Common myeloid progenitor, CD34-positive (primary cell): ENCODE measurements around the gene BCOR.

ENCODE experiments used
- CTCF ChIA-PET: fragments of 350-600 bp; sonication (Branson Sonifier 250); formaldehyde crosslinking; loops from one replicate; lab custom pipeline; 2021; ENCODE audit warnings: antibody characterized with exemption; lab: Charles Lee
- POLR2A ChIA-PET: fragments of 350-600 bp; sonication (Branson Sonifier 250); formaldehyde crosslinking; loops from one replicate; lab custom pipeline; 2021; ENCODE audit warnings: antibody characterized with exemption; lab: Charles Lee
- DNase-seq, 3 donors: peaks; one replicate each; pipeline versions ENCODE4 v3.0.0 to v3.0.0-alpha.2; 2013
- H3K27ac ChIP-seq, 2 experiments: 1 replicate in 1 of 2; 2 replicates in 1 of 2; pipeline ENCODE4 v1.7.0; 2013; ENCODE audit warnings: inconsistent platforms in 2 of 2, low read length in 2 of 2, mild to moderate bottlenecking in 2 of 2, low read depth in 1 of 2, moderate library complexity in 1 of 2; ENCODE audit not compliant: severe bottlenecking in 2 of 2, insufficient read depth in 1 of 2, poor library complexity in 1 of 2
- H3K27me3 ChIP-seq, 5 experiments: replicated peaks in 2 of 5; 1 replicate in 3 of 5; 2 replicates in 2 of 5; pipeline versions ENCODE4 v1.6.1 to v1.7.0; 2013; ENCODE audit warnings: low read length in 4 of 5, mild to moderate bottlenecking in 2 of 5, moderate library complexity in 2 of 5, inconsistent platforms in 1 of 5; ENCODE audit not compliant: insufficient read depth in 5 of 5, control insufficient read depth in 4 of 5
- H3K36me3 ChIP-seq, 4 experiments: 1 replicate in 2 of 4; 2 replicates in 2 of 4; pipeline versions ENCODE4 v1.6.1 to v1.7.0; 2013; ENCODE audit warnings: low read length in 3 of 4, control low read depth in 1 of 4, mild to moderate bottlenecking in 1 of 4; ENCODE audit not compliant: control insufficient read depth in 4 of 4, insufficient read depth in 4 of 4
- H3K4me1 ChIP-seq, 4 experiments: 1 replicate in 3 of 4; 2 replicates in 1 of 4; pipeline versions ENCODE4 v1.6.1 to v1.7.1; 2013; ENCODE audit warnings: low read length in 3 of 4, mild to moderate bottlenecking in 3 of 4, control low read depth in 1 of 4, inconsistent platforms in 1 of 4, moderate library complexity in 1 of 4; ENCODE audit not compliant: control insufficient read depth in 4 of 4, insufficient read depth in 4 of 4; ENCODE audit errors: control extremely low read depth in 1 of 4
- H3K4me3 ChIP-seq, 7 experiments: 1 replicate in 4 of 7; 2 replicates in 3 of 7; pipeline versions ENCODE4 v1.5.1 to v1.7.0; 2013; ENCODE audit warnings: mild to moderate bottlenecking in 7 of 7, low read length in 6 of 7, moderate library complexity in 6 of 7, inconsistent platforms in 2 of 7, low read depth in 2 of 7, control low read depth in 1 of 7; ENCODE audit not compliant: insufficient read depth in 4 of 7, control insufficient read depth in 1 of 7; ENCODE audit errors: extremely low read depth in 1 of 7
- H3K9me3 ChIP-seq, 5 experiments: 1 replicate in 4 of 5; 2 replicates in 1 of 5; pipeline versions ENCODE4 v1.6.1 to v1.7.1; 2013; ENCODE audit warnings: low read length in 4 of 5, mild to moderate bottlenecking in 2 of 5, inconsistent platforms in 1 of 5, low read depth in 1 of 5, moderate library complexity in 1 of 5; ENCODE audit not compliant: control insufficient read depth in 4 of 5, insufficient read depth in 2 of 5; ENCODE audit errors: control extremely low read depth in 1 of 5
- WGBS: methylation state at CpG from one replicate; pipeline ENCODE4 v1.1.5; 2013; ENCODE audit not compliant: insufficient coverage; 5-methylcytosine and 5-hydroxymethylcytosine counted together

BCOR gene

DNA sequence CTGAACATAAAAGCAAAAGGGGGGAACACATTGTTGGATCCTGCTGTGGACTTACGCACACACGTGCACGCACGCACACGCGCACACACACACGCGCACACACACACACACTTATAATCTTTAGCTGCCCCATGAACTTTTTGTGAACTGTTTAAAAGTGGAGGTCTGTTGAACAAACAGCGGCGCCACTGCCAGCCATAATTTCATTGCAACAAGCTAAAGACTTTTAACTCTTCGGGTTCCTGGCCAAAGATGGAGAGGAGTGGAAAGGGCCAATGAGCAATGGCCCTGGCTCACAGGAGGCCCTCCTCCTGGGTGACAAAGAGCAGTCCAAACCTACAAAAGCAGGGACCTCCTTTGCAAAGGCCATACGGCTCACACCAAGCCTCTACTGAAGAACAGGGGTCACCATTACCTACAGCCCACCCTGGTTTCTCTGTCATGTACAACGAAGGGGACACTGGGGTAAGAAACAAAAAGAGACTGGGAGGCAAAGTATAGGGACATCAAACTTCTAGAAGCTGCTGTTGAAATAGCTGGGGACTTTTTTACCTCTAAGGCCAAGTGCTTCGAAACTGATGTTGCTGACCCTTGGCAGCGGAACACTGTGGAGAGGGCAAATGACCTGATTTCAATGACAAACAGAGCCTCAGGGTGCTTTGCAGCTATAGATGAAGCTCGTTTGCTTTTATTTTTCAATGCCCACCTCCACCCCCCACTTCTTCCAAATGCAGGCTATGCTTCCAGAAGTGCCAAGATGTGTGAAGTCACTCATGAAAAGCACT, 16.7 kb downstream of the BCOR start:
- ChIA-PET CTCF (interaction anchor here (1.0 kb wide), 1 partner anchor 299 kb away, joined by 3 read pairs; no protein-coding TSS in a partner anchor), POLR2A (no interaction called here)
- no peaks in the 10 kb centered on the region for H3K9me3 ChIP-seq
- H3K36me3 ChIP-seq, result peaks cover 0 to 5% (median 2%) of the 10 kb centered on the region in 4 experiments
- peaks cover 0 to 40% (median 19%) of the 10 kb centered on the region in 4 experiments for H3K4me1 ChIP-seq
- no peak overlapping the region for H3K27ac ChIP-seq
- H3K4me3 ChIP-seq, result no peak overlapping the region
- WGBS, result 55% methylated on average over 7 of the region's 16 CpGs
- peaks cover 0 to 73% (median 0%) of the 10 kb centered on the region in 5 experiments for H3K27me3 ChIP-seq
- DNase-seq, result peak in 1 of 3 donors; percentile 17

DNA sequence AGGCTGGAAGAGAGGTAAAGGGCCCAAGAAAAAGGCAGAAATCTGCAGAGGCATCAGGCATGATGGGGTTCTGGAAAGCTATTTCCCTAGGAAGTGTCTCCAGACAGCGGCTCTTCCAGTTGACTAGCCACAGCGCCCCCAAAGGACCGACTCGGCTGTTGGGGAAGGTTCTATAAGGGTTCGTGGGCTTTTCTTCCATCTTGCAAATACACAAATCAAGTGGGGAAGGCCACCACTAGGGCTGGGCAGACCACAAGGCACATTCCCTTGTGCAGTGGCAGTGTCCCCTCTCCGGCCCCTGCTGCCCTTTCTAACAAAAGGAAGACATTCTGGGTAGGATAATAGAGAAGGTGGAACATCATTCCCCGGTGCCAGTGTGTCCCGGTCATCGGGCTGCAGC, 18.2 kb downstream of the BCOR start:
- POLR2A ChIA-PET, result no interaction called here

GRCh38 chrX:40078489-40079227, 19.1 kb downstream of the BCOR start:
- CTCF ChIA-PET, result interaction anchor here (1.3 to 2.1 kb wide), 3 partner anchors 13 to 26 kb away, joined by 3 to 6 read pairs (median 3); no protein-coding TSS in a partner anchor
- 52% methylated on average over 15 of the region's 24 CpGs for WGBS
- DNase-seq, result no peak
- no peak overlapping the region for H3K4me3 ChIP-seq
- POLR2A ChIA-PET, result no interaction called here
- H3K36me3 ChIP-seq, result peaks cover 2 to 26% (median 14%) of the 10 kb centered on the region in 4 experiments
- peaks cover 0 to 56% (median 0%) of the 10 kb centered on the region in 5 experiments for H3K27me3 ChIP-seq
- no peak overlapping the region for H3K27ac ChIP-seq
- H3K4me1 ChIP-seq, result peaks cover 0 to 23% (median 10%) of the 10 kb centered on the region in 4 experiments
- no peaks in the 10 kb centered on the region for H3K9me3 ChIP-seq

More for the DNA sequence above, 18.2 kb downstream of the BCOR start:
- DNase-seq, result no peak
- Histone ChIP-seq H3K36me3 (peaks cover 0 to 17% (median 9%) of the 10 kb centered on the region in 4 experiments), H3K9me3 (no peaks in the 10 kb centered on the region), H3K4me3 (no peak overlapping the region), H3K27me3 (peaks cover 0 to 63% (median 0%) of the 10 kb centered on the region in 5 experiments), H3K4me1 (peaks cover 0 to 32% (median 17%) of the 10 kb centered on the region in 4 experiments), H3K27ac (no peak overlapping the region)
- CTCF ChIA-PET, result no interaction called here
- WGBS, result 67% methylated on average over 7 of the region's 9 CpGs

- H3K36me3 ChIP-seq, result peaks cover 2 to 34% (median 18%) of the 10 kb centered on the region in 4 experiments
- ChIA-PET CTCF (interaction anchor here (1.3 to 2.1 kb wide), 4 partner anchors 12 to 66 kb away, joined by 3 to 6 read pairs (median 4); no protein-coding TSS in a partner anchor), POLR2A (no interaction called here)
- H3K27ac ChIP-seq, result no peak overlapping the region
- no peak for DNase-seq
- WGBS, result 60% methylated on average over 4 of the region's 7 CpGs
- H3K27me3 ChIP-seq, result peaks cover 0 to 50% (median 0%) of the 10 kb centered on the region in 5 experiments
- H3K4me1 ChIP-seq, result peaks cover 0 to 17% (median 7%) of the 10 kb centered on the region in 4 experiments
- no peak overlapping the region for H3K4me3 ChIP-seq
- H3K9me3 ChIP-seq, result no peaks in the 10 kb centered on the region
Observed at GRCh38 chrX:40077906-40078305, 19.9 kb downstream of the BCOR start.

- CTCF ChIA-PET, result interaction anchor here (1.4 to 2.1 kb wide), 2 partner anchors 11 to 65 kb away, joined by 4 to 6 read pairs; no protein-coding TSS in a partner anchor
- H3K36me3 ChIP-seq, result peaks cover 2 to 43% (median 23%) of the 10 kb centered on the region in 4 experiments
- H3K27me3 ChIP-seq, result peaks cover 0 to 42% (median 0%) of the 10 kb centered on the region in 5 experiments
- no peaks in the 10 kb centered on the region for H3K9me3 ChIP-seq
- H3K4me1 ChIP-seq, result peaks cover 0 to 8% (median 0%) of the 10 kb centered on the region in 4 experiments
- POLR2A ChIA-PET, result no interaction called here
- 54% methylated on average over 8 of the region's 14 CpGs for WGBS
- H3K4me3 ChIP-seq, result no peak overlapping the region
- H3K27ac ChIP-seq, result no peak overlapping the region
- DNase-seq, result no peak
Observed at GRCh38 chrX:40076750-40077575, 20.8 kb downstream of the BCOR start.

GRCh38 chrX:40074959-40075332, 22.8 kb downstream of the BCOR start:
- WGBS, result 94% methylated on average over 14 of the region's 14 CpGs
- Histone ChIP-seq H3K9me3 (no peaks in the 10 kb centered on the region), H3K4me3 (no peak overlapping the region), H3K27me3 (peaks cover 0 to 35% (median 0%) of the 10 kb centered on the region in 5 experiments), H3K4me1 (no peaks in the 10 kb centered on the region), H3K27ac (no peak overlapping the region), H3K36me3 (peaks cover 3 to 55% (median 29%) of the 10 kb centered on the region in 4 experiments)
- DNase-seq, result no peak
- ChIA-PET CTCF (no interaction called here), POLR2A (no interaction called here)
